HUDEP-2 (cell line): Measurements from ENCODE around the gene DDI2.
"Not testable (repeated sequence)": the region's sequence is repeated elsewhere in the genome, so short reads cannot be mapped to it uniquely, and the experiment has no call there.

Experiments used
- DNase-seq, 76 experiments: peaks; one replicate each; lab custom pipeline; 2025; ENCODE audit not compliant: unreplicated experiment in 76 of 76; lab: John Stamatoyannopoulos, UW

Gene DDI2

GRCh38 chr1:15617173-15618076, at the start of gene DDI2:
TSS of gene DDI2 (plus strand) at chr1:15617458. CDS start at chr1:15617671, 213 bp downstream.
- DNase-seq, result peak in 75 of 76 experiments; percentile 28 to 98 (median 90)

- DNase-seq, result no peak
Measured at GRCh38 chr1:15568387-15569073, 48.7 kb upstream of the DDI2 start.

- no peak for DNase-seq
Measured at GRCh38 chr1:15570861-15571260, 46.4 kb upstream of the DDI2 start.

GRCh38 chr1:15571266-15571665, 46.0 kb upstream of the DDI2 start:
- no peak for DNase-seq

GRCh38 chr1:15573477-15573876, 43.8 kb upstream of the DDI2 start:
- DNase-seq, result no peak

- no peak for DNase-seq
Measured at GRCh38 chr1:15574741-15575140, 42.5 kb upstream of the DDI2 start.

GRCh38 chr1:15575549-15576150, 41.6 kb upstream of the DDI2 start:
- DNase-seq, result no peak

- DNase-seq, result no peak
Measured at GRCh38 chr1:15577691-15578090, 39.6 kb upstream of the DDI2 start.

- no peak for DNase-seq
Measured at GRCh38 chr1:15578921-15579682, 38.2 kb upstream of the DDI2 start.

- no peak for DNase-seq
Measured at GRCh38 chr1:15579683-15580047, 37.6 kb upstream of the DDI2 start.

GRCh38 chr1:15583016-15583706, 34.1 kb upstream of the DDI2 start:
- no peak for DNase-seq

GRCh38 chr1:15584489-15585363, 32.5 kb upstream of the DDI2 start, which contains the start of gene AGMAT:
TSS of gene AGMAT (minus strand) at chr1:15585051. CDS start at chr1:15584967, 84 bp downstream.
- peak in 71 of 76 experiments; percentile 2 to 73 (median 57) for DNase-seq

GRCh38 chr1:15592285-15592684, 25.0 kb upstream of the DDI2 start:
- no peak for DNase-seq

- no peak for DNase-seq
Measured at GRCh38 chr1:15595809-15596617, 21.2 kb upstream of the DDI2 start.

- no peak for DNase-seq
Measured at GRCh38 chr1:15598436-15598835, 18.8 kb upstream of the DDI2 start.

- DNase-seq, result peak; percentile 19 to 95 (median 90)
Measured at GRCh38 chr1:15603050-15603965, 13.9 kb upstream of the DDI2 start.

- DNase-seq, result not testable (repeated sequence)
Measured at GRCh38 chr1:15603966-15604282, 13.3 kb upstream of the DDI2 start.
